ENCODE measurements around the gene DNAJC18. TPM values are rescaled to one million over a fixed set of nuclear protein-coding genes. Genes with fewer than 3 reads are reported as not detected.
"Not testable (repeated sequence)": the region's sequence is repeated elsewhere in the genome, so short reads cannot be mapped to it uniquely, and the experiment has no call there.

Gene DNAJC18
- polyA plus RNA-seq, 3 donors: 23.8 to 24.9 (median 24.2) TPM

DNA sequence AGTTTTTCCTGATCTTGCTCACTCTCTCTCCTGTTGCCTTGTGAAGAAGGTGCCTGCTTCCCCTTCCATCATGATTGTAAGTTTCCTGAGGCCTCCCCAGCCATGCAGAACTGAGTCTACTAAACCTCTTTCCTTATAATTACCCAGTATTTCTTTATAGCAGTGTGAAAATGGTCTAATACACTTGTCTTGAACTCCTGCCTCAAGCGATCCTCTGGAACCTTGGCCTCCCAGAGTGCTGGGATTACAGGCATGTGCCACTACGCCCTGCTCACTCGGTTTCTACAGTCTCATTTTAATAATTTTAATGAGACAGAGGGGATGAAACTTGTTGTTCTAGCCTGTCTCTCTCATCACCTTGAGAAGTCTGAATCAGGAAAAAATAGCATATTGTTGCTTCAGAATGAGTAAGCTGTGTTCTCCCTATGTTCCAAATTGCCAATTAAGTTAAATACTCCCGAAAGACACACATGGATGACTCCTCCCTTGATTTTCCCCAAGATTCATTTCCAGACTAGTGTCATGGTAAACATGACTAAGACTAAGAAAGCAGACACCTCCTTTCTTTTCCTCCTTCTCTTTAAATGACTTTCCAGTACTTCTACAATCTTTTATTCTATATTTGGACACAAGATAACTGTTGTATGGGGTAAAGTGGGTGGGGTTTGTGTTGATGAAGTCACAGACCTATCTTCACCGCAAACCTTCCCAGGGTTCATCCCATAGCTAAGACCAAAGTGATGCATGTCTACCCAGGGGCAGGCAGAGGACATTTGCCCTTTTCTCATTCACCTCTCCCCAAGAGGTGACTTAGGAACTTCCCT is 7.8 kb upstream of the DNAJC18 start:
- DNase-seq (ENCODE audit: extremely low read depth in 1 of 11, low read depth in 9 of 11, low spot score in 4 of 11): no peak

DNA sequence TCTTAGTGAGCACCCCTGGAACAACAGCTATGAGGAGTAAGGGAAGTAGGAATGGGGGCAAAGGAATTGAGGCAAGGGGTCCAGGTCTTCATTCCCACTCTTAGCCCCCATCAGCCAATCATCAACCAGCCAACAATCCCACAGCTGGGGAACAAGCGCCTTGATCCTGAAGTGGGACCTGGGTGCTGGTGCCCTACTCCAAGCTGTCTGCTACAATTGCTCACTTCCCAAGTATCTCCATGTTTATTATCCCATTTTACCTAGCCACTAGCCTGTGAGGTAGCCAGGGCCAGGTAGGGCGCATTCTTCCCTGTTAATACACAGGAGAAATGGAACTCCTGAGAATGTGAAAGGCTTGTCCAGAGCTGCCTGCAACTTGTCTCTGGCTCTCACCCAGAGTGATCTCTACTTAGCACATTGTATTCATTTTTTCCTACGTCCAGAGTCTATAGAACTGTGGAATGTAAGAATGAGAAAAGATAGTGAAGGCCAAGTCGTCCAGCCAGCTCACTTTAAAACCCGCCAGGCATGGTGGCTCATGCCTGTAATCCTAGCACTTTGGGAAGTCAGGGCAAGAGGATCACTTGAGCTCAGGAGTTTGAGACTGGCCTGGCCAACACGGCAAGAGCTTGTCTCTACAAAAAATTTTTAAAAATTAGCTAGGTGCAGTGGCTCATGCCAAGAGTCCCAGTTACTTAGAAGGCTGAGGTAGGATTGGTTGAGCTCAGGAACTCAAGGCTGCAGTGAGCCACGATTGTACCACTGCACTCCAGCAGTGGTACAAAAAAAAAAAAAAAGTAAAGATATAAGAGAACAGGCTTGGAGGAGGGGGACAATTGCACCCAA is 6.2 kb upstream of the DNAJC18 start:
- DNase-seq (ENCODE audit: extremely low read depth in 1 of 11, low read depth in 9 of 11, low spot score in 4 of 11): no peak

DNA sequence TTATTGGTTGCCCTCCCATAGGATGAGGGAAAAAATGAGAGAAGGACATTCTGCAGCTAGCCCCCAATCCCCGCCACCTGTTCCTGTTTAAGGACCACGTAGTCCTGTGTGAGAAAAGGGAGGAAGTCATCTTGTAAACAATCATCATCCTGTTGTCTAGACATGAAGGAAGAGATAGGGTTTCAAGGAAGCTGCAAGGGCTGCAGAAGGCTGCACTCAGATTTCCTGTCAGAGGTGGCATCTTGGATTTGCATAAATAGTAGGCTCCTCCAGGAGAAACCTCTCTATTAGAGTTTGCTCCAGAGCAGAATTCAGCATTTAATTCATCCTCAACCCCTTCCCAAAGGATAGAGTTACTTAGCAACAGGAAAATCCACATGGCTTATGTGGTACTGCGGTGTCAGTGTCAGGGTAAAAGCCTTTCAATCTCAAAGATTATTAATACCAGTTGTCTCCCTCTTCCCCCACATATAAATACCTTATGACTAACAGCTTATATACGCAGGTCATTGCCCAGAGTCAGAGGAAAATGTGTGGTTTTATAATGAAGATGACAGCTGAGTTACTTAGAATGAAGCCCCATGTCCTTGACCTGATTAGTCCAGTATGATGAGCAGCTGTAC is 4.6 kb upstream of the DNAJC18 start:
- no peak for DNase-seq (ENCODE audit: extremely low read depth in 1 of 11, low read depth in 9 of 11, low spot score in 4 of 11)

DNA sequence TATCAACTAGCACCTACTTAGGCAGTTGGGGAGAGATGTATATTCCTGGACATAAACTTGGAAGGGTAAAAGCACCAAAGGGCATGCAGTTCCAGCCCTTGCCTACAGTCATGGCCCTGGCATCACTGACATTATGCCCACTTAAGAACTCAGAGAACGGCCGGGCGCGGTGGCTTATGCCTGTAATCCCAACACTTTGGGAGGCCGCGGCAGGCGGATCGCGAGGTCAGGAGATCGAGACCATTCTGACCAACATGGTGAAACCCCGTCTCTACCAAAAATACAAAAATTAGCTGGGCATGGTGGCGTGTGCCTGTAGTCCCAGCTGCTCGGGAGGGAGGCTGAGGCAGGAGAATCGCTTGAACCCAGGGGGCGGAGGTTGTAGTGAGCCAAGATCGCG is 1.1 kb upstream of the DNAJC18 start:
- not testable (repeated sequence) for DNase-seq (ENCODE audit: extremely low read depth in 1 of 11, low read depth in 9 of 11, low spot score in 4 of 11)

DNA sequence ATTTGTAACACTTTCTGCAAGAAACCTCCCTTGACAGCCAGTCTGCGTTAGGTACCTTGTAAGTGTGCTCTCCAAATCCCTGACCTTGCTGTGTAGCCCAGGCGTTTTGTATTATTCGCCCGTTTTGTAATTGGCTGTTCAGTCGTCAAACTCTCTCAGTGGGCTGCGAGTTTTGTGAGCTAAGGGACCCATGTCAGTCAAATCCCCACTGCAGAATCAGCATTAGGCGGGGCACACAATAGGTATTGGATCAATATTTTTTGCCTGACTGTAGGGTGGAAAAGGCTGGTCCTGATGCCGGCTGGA is 665 bp downstream of the DNAJC18 start:
- no peak for DNase-seq (ENCODE audit: extremely low read depth in 1 of 11, low read depth in 9 of 11, low spot score in 4 of 11)

DNA sequence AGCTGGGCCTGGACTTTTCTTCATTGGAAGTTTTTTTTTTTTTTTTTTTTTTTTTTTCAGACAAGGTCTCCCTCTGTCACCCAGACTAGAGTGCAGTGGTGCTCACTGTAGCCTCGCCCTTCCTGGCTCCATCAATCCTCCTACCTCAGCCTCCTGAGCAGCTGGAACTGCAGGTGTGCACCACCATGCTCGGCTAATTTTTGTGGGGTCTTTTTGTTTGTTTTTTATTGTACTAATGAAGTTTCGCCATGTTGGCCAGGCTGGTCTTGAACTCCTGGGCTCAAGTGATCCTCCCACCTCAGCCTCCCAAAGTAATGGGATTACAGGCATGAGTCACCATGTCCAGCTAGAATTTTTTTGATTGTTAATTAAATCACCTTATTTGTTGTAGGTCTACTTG is 3.6 kb downstream of the DNAJC18 start:
- no peak for DNase-seq (ENCODE audit: extremely low read depth in 1 of 11, low read depth in 9 of 11, low spot score in 4 of 11)

DNA sequence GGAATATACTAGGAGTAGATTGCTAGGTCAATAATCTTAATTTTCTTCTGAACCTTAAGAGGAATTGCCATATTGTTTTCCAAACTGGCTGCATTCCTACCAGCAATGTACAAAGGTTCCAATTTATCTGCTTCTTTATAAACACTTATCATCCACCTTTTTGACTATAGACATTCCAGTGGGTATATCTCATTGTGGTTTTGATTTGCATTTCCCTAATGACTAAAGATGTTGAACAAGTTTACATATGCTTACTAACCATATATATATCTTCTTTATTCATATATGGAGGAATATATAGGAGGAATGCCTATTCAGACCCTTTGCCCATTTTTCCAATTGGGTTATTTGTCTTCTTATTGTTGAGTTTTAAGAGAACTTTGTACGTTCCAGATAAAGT is 7.6 kb downstream of the DNAJC18 start:
- no peak for DNase-seq (ENCODE audit: extremely low read depth in 1 of 11, low read depth in 9 of 11, low spot score in 4 of 11)

DNA sequence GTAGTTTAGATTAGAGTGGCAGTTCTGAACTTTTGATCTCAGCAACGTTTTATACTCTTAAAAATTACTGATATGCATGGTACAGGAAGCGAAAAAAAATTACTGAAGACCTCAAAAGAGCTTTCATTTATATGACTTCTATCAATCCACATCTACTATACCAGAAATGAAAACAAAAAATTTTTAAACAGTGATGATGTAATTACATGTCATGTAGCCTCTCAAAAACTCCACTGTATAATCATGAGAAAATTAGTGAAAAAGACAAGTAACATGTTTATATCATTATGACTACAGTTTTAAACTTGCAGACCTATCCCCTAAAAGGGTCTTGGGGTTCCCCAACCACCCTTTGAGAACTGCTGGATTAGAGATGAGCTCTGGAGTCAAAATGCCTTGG is 9.3 kb downstream of the DNAJC18 start:
- DNase-seq (ENCODE audit: extremely low read depth in 1 of 11, low read depth in 9 of 11, low spot score in 4 of 11): no peak

DNA sequence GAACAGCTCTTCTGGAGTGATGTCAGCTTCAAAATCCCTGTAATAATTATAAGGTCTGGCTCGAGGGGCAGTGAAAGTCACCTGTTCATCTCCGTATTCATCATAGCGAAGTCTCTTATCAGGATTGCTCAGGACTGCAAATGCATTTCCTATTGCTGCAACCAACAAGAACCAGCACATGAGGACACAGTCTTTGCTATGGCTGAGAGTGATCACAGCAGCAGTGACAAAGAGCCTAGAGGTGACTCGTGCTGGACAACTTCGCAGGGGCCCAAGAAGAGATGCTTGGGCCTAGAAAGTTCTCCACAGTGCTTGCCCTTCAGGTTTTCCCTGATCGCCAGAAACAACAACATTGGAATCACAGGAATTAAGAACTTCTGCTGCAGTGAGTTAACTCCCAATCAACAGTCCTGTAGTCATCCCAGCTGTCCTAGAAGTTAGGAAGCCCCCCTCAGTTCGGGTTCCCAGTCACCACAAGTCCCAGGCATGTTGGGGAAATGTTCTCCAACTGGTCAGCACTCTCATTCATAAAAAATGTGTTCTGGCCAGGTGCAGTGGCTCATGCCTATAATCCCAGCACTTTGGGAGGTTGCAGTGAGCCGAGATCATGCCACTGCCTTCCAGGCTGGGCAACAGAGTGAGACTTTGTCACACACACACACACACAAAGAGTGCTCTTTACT is 13.0 kb downstream of the DNAJC18 start:
- no peak for DNase-seq (ENCODE audit: extremely low read depth in 1 of 11, low read depth in 9 of 11, low spot score in 4 of 11)

DNA sequence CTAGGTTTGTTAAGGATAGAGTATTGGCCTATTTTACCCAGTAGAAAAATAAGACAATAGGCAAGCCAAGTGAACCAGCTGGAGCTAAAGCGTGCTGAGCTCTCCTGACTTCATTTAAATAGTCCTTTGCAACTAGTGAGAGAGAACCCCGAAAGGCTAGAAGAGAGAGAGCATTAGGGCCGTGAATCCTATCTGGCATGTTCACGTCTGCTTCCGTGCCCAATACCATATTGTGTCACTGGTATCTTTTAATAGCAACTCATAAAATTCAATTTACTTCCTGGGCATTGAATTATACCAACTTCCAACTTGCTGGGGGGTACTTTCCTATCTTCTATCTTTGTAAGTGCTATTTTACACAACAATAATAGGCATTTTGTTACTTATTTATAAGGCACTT is 13.8 kb downstream of the DNAJC18 start:
- no peak for DNase-seq (ENCODE audit: extremely low read depth in 1 of 11, low read depth in 9 of 11, low spot score in 4 of 11)

DNA sequence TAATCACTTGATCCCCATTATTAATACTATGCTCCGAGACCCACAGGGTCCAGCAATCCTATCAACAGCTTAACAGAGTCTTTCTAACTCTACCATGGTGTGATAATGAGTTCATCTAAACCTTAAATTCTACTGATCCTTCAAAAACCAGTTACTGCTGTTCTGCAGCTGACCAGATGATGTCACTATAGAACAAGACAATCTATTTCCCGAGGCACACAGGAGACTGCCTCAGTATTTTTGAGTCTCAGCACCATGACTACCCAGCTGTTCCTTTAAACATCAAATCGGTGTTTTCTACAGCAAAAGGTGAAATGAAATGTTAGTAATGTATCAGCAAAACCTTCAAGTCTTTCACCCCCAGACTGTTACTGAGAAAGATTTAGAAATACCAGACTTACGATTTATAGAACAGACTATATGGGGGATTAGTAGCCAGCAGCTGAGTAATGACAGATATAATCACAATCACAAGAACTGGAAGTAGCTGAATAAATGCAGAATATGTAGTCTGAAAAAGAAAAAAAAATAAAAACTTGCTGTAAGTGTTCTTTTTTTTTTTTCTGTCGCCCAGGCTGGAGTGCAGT is 16.9 kb downstream of the DNAJC18 start:
- peak in 8 of 11 donors; percentile 47 to 76 (median 62) for DNase-seq (ENCODE audit: extremely low read depth in 1 of 11, low read depth in 9 of 11, low spot score in 4 of 11)

DNA sequence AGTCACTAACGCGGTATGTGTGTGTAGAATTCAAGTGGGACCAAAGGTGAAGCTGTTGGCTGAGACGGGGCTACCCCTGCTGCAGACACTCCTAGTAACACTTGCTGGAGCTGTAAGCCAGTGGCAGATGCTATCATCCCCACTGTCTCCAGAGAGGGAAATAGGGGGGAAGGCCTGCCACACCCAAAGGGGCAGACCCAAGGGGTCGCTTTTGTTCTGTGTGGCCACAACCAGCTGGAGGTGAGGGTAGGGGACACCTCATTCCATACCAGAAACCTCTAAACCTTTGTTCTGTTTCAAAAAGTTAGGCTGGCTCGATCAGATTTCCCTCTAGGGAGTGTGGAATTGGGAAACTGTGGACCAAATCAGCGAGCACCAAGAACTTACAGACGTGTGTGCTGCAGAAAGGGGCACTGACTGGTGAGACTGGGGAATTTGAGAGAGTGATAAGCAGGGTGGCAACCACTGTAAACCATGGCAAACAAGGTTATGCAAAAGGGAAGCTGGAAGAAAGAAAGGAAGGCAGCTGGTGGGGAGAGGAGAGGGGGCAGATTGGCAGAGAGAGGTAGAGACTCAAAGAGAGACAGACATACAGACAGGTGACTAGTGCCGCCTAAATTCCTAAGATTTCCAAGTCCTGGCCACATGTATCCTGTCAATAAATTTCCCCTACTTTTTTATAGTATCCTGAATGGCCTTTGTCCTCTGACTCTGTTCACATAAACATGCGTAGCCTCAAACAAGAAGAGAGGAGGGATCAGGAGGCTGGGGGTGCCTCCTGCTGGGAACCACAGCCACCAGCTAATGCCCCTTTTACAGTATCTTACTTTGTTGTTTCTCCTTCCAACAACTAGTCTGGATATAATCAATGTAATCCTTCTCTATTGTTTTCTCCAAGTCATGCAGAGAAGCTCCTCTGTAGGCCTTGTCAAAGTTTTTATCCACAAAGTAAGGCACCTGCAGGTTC is 19.8 kb downstream of the DNAJC18 start:
- DNase-seq (ENCODE audit: extremely low read depth in 1 of 11, low read depth in 9 of 11, low spot score in 4 of 11): no peak

DNA sequence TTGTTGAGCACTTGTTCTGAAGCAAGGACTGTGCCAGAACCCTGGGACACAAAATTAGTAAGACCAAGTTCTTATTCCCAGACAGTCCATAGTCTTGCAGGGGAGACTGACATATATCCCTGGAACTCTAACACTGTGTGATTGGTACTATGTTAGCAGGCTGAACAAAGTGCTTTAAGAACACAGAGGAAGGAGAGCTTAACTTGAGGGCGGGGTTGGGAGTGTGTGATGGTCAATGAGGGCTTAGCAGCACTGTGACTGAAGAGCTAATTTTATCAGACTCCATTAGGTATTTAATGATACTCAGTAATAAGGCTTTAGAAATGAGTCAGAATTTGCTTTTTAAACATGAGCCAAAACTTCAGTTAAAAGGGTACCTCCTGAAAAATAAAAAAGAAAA is 20.5 kb downstream of the DNAJC18 start:
- DNase-seq (ENCODE audit: extremely low read depth in 1 of 11, low read depth in 9 of 11, low spot score in 4 of 11): no peak

DNA sequence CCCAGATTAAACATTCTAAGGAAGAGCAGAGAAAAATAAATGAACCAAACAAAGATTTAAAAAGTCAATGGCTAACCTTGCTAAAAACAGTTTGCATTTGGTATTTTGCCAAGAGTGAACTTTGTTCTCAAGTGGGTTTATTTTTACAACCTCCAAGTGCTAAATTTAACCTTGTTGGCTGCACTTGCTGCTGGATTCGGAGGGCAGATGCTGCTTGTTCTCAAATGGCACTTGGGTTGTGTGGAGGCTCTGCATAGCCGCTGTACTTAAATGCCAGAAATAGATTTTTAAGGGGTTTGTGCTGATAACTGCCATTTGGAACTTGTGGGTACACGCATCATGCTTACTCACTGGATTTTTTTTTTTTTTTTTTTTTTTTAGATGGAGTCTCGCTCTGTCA is 22.1 kb downstream of the DNAJC18 start:
- DNase-seq (ENCODE audit: extremely low read depth in 1 of 11, low read depth in 9 of 11, low spot score in 4 of 11): no peak

DNA sequence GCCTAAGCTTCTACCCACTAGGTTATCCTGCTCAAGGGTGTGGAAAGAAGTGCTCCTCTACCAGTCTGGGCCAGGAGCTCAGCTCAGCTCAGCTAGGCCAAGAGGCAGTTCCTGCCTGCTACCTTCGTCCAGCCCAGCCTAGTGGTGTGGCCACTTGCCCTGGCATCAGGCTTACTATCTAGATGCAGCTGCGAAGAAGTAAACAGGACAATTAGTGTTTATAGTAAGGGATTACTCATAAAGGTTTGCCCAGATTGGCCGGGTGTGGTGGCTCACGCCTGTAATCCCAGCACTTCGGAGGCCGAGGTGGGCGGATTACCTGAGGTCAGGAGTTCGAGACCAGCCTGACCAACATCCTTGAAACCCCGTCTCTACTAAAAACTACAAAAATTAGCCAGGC is 22.7 kb downstream of the DNAJC18 start:
- DNase-seq (ENCODE audit: extremely low read depth in 1 of 11, low read depth in 9 of 11, low spot score in 4 of 11): no peak

DNA sequence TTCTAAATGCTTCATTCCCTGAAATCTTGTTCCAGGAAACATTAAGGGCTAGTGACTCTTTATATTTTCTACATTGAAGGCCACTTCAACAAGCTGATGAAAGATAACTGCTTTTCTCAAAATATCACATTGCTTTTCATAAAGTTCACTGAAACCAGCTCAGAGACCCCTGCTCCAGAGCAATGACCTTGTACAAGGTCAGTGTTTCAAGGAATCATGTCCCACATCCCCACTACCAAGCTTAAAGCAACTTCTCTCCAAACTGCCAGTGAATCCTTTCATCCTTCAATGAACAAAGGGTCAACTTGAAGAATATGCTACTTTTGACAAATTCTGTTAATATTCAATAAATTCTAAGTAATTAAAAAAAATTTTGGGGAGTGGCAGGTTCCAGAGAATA is 23.5 kb downstream of the DNAJC18 start:
- DNase-seq (ENCODE audit: extremely low read depth in 1 of 11, low read depth in 9 of 11, low spot score in 4 of 11): no peak

DNA sequence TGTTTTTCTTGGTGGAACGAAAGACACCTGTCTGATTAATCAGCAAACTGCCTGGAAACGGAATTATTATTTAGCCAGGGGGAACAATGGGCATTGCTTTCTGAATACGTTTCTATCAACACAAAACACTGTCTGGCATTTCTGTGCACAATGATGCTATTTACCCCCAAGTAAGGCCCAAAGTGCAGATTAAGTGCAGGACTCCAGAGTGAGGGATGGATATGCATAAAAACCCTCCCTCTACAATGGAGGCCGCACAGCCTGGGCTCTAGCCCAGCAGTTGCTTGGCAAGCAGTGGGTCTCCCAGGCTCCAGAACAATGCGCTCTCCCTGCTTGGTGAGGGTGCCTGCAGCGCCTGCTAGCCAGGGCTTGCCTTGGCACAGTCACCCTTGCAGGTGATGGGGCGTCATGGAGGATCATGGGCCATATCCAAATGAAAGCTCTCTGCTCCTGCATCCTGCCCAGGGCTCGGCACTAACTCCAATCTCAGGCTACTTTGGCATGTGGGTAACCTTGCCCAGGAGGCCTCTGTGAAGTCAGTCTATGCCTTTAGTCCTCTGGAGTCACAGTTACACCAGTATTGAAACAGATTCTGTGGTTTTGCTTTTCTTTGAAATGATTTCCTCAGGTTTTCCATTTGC is 24.0 kb downstream of the DNAJC18 start:
- DNase-seq (ENCODE audit: extremely low read depth in 1 of 11, low read depth in 9 of 11, low spot score in 4 of 11): no peak

Measured in renal cortex interstitium (tissue), 11 donors.